Measurements from ENCODE around the gene SREBF2. TPM values are rescaled to one million over a fixed set of nuclear protein-coding genes. Genes with fewer than 3 reads are reported as not detected.

SREBF2 gene
- total RNA-seq, 1 experiment from 2014 or later, result 19.7 TPM

GRCh38 chr22:41888627-41889200 lies 55.8 kb downstream of the SREBF2 start:
- Histone ChIP-seq H3K27ac (no peak overlapping the region), H3K9me3 (replicated peaks) (no peaks in the 10 kb centered on the region), H3K4me3 (no peak overlapping the region), H3K4me1 (replicated peaks) (no peaks in the 10 kb centered on the region), H3K36me3 (peaks cover 50% of the 10 kb centered on the region), H3K27me3 (replicated peaks) (no peaks in the 10 kb centered on the region)
- DNase-seq (ENCODE audit: low read depth in 1 of 2, low spot score in 2 of 2), result no peak

- peaks cover 31% of the 10 kb centered on the region for H3K36me3 ChIP-seq
- H3K27me3 ChIP-seq (replicated peaks), result no peaks in the 10 kb centered on the region
- no peaks in the 10 kb centered on the region for H3K9me3 ChIP-seq (replicated peaks)
- no peak overlapping the region for H3K4me3 ChIP-seq
- DNase-seq (ENCODE audit: low read depth in 1 of 2, low spot score in 2 of 2), result no peak
- no peaks in the 10 kb centered on the region for H3K4me1 ChIP-seq (replicated peaks)
- H3K27ac ChIP-seq, result no peak overlapping the region
These were observed 58.5 kb downstream of the SREBF2 start for GRCh38 chr22:41891407-41891806.

GRCh38 chr22:41892721-41893120 lies 59.8 kb downstream of the SREBF2 start:
- peaks cover 29% of the 10 kb centered on the region for H3K36me3 ChIP-seq
- DNase-seq (ENCODE audit: low read depth in 1 of 2, low spot score in 2 of 2), result no peak
- no peak overlapping the region for H3K27ac ChIP-seq
- no peak overlapping the region for H3K4me3 ChIP-seq
- no peaks in the 10 kb centered on the region for H3K4me1 ChIP-seq (replicated peaks)
- H3K9me3 ChIP-seq (replicated peaks), result no peaks in the 10 kb centered on the region
- H3K27me3 ChIP-seq (replicated peaks), result no peaks in the 10 kb centered on the region

GRCh38 chr22:41893591-41894375 lies 60.9 kb downstream of the SREBF2 start:
- no peaks in the 10 kb centered on the region for H3K9me3 ChIP-seq (replicated peaks)
- no peak overlapping the region for H3K27ac ChIP-seq
- H3K27me3 ChIP-seq (replicated peaks), result no peaks in the 10 kb centered on the region
- no peaks in the 10 kb centered on the region for H3K4me1 ChIP-seq (replicated peaks)
- DNase-seq (ENCODE audit: low read depth in 1 of 2, low spot score in 2 of 2), result no peak
- H3K4me3 ChIP-seq, result no peak overlapping the region
- peaks cover 25% of the 10 kb centered on the region for H3K36me3 ChIP-seq

GRCh38 chr22:41898645-41899044 lies 65.7 kb downstream of the SREBF2 start:
- no peak overlapping the region for H3K27ac ChIP-seq
- no peak overlapping the region for H3K4me3 ChIP-seq
- H3K4me1 ChIP-seq (replicated peaks), result peaks cover 9% of the 10 kb centered on the region
- no peaks in the 10 kb centered on the region for H3K9me3 ChIP-seq (replicated peaks)
- H3K36me3 ChIP-seq, result peaks cover 32% of the 10 kb centered on the region
- no peak for DNase-seq (ENCODE audit: low read depth in 1 of 2, low spot score in 2 of 2)
- H3K27me3 ChIP-seq (replicated peaks), result no peaks in the 10 kb centered on the region

DNA sequence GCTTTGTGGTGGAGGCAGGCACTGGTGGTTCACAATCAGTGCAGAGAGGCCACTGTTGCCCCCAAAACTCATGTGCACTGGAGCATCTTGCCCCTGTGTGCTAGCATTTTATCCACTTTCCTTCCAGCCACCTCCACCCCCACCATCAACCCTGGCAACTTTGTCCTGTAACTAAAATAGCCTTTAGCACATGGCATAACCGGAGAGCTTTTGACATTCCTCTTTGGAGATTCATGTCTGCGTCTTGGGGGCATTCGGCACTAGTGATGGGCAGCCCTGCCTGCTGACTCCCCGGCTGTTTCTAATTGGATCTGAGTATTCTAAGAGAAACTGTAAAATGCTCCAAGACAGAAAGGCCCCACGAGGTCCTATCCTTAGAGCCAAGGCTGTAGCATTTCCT lies 66.2 kb downstream of the SREBF2 start:
- Histone ChIP-seq H3K27ac (no peak overlapping the region), H3K4me1 (replicated peaks) (peaks cover 14% of the 10 kb centered on the region), H3K4me3 (no peak overlapping the region), H3K36me3 (peaks cover 34% of the 10 kb centered on the region), H3K27me3 (replicated peaks) (no peaks in the 10 kb centered on the region), H3K9me3 (replicated peaks) (no peaks in the 10 kb centered on the region)
- no peak for DNase-seq (ENCODE audit: low read depth in 1 of 2, low spot score in 2 of 2)

- no peak for DNase-seq (ENCODE audit: low read depth in 1 of 2, low spot score in 2 of 2)
- H3K27ac ChIP-seq, result no peak overlapping the region
- H3K4me1 ChIP-seq (replicated peaks), result peaks cover 16% of the 10 kb centered on the region
- no peaks in the 10 kb centered on the region for H3K9me3 ChIP-seq (replicated peaks)
- H3K36me3 ChIP-seq, result peaks cover 40% of the 10 kb centered on the region
- no peaks in the 10 kb centered on the region for H3K27me3 ChIP-seq (replicated peaks)
- H3K4me3 ChIP-seq, result no peak overlapping the region
These were observed 67.2 kb downstream of the SREBF2 start for GRCh38 chr22:41899992-41900651.

DNA sequence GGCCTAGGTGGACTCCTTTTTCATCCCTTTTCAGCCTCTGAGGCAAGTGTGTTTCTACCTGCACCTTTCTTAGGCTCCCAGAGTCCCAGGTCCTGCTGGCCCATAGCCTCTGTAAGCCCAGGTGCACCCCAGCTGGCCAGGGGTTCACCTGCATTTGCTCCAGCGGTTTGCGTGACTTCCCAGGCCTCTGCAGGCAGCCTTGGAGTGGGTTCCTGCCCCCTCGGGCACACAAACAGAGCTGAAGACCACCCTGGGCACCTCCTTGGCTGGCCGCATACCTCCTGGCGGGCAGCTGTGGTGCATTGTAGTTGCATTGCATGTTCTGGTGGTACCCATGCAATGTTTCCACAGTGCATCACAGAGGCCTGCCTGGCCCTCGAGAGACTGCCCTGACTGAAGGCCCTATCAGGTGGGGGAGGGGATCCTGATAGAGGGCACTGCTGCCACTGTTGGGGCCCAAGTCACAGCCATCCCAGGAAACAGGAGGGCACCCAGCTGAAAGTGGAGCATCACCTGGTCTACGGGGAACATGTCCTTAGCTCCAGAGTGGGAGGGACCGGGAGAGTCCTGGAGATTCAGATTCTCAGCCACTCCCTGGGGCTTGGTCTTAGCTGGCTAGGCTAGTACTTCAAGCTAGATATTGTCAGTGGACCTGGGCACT lies 67.9 kb downstream of the SREBF2 start:
- Histone ChIP-seq H3K9me3 (replicated peaks) (no peaks in the 10 kb centered on the region), H3K4me1 (replicated peaks) (peaks cover 16% of the 10 kb centered on the region), H3K27ac (no peak overlapping the region), H3K27me3 (replicated peaks) (no peaks in the 10 kb centered on the region), H3K4me3 (no peak overlapping the region), H3K36me3 (peaks cover 42% of the 10 kb centered on the region)
- DNase-seq (ENCODE audit: low read depth in 1 of 2, low spot score in 2 of 2), result no peak

DNA sequence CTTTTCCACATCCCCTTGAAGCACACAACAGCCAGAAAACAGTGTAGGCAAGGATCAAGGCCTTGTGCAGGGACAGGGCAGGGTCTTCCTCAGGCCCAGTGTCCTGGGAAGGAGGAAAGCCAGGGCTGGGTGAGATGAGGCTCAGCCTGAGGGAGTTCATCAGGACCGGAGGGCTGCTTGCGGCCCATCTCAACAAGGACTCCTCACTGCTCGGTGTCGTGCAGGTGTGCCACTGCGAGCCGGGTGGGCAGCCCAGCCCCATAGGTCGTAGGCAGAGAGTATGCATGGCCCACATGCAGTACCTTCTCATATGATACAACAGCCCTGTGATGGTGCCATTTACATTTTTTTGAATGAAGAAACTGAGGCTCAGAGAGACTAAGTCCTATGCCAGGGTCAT lies 69.1 kb downstream of the SREBF2 start:
- no peaks in the 10 kb centered on the region for H3K27me3 ChIP-seq (replicated peaks)
- peaks cover 41% of the 10 kb centered on the region for H3K36me3 ChIP-seq
- DNase-seq (ENCODE audit: low read depth in 1 of 2, low spot score in 2 of 2), result no peak
- no peak overlapping the region for H3K27ac ChIP-seq
- H3K4me1 ChIP-seq (replicated peaks), result peaks cover 16% of the 10 kb centered on the region
- no peaks in the 10 kb centered on the region for H3K9me3 ChIP-seq (replicated peaks)
- no peak overlapping the region for H3K4me3 ChIP-seq

- Histone ChIP-seq H3K27ac (no peak overlapping the region), H3K4me3 (no peak overlapping the region), H3K36me3 (peaks cover 36% of the 10 kb centered on the region), H3K4me1 (replicated peaks) (peaks cover 16% of the 10 kb centered on the region), H3K9me3 (replicated peaks) (no peaks in the 10 kb centered on the region), H3K27me3 (replicated peaks) (no peaks in the 10 kb centered on the region)
- no peak for DNase-seq (ENCODE audit: low read depth in 1 of 2, low spot score in 2 of 2)
These were observed 70.1 kb downstream of the SREBF2 start for GRCh38 chr22:41902932-41903421.

DNA sequence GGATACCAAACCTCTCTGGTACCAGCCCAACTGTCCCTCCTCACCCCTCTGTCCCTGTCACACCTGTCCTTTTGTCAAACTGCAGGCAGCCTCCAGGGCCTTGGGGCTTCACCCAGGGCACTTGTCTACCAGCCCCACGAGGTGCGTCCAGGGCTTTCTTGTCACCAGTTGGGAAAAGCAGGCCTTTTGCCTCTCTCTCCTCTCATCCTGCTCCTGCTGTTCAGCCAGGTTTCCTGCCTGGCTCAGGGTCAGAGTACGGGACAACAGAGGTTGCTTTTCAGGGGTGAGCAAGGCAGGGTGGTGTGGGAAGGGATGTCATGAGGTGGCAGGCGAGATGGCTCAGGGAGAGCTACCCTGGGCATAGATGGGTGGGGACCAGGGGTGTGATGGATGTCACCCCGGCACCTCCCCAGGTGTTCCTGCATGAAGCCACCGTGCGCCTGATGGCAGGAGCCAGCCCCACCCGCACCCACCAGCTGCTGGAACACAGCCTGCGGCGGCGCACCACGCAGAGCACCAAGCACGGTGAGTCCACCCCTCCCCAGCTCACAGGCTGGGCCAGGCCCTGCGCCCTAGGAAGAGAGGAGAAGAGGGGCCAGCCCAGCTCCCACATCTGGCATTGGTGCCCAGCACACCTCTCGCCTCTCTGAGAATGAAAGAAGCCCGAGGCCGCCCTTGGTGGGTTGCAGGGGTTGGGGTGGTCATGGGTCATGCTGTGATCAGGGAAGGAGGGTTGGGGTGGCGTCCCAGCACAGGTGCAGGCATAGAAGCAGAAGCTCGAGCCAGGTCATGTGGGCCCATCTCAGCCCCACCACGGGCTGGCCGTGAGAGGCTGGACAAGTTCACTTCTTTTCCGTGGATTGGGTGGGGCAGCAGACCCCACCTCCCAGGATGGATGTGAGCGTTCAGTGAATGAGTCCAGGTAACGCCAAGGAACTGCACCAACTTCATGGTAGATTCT lies 71.8 kb downstream of the SREBF2 start:
- DNase-seq (ENCODE audit: low read depth in 1 of 2, low spot score in 2 of 2), result no peak
- Histone ChIP-seq H3K27ac (no peak overlapping the region), H3K27me3 (replicated peaks) (peaks cover 9% of the 10 kb centered on the region), H3K4me3 (no peak overlapping the region), H3K36me3 (peaks cover 28% of the 10 kb centered on the region), H3K4me1 (replicated peaks) (peaks cover 16% of the 10 kb centered on the region), H3K9me3 (replicated peaks) (no peaks in the 10 kb centered on the region)

DNA sequence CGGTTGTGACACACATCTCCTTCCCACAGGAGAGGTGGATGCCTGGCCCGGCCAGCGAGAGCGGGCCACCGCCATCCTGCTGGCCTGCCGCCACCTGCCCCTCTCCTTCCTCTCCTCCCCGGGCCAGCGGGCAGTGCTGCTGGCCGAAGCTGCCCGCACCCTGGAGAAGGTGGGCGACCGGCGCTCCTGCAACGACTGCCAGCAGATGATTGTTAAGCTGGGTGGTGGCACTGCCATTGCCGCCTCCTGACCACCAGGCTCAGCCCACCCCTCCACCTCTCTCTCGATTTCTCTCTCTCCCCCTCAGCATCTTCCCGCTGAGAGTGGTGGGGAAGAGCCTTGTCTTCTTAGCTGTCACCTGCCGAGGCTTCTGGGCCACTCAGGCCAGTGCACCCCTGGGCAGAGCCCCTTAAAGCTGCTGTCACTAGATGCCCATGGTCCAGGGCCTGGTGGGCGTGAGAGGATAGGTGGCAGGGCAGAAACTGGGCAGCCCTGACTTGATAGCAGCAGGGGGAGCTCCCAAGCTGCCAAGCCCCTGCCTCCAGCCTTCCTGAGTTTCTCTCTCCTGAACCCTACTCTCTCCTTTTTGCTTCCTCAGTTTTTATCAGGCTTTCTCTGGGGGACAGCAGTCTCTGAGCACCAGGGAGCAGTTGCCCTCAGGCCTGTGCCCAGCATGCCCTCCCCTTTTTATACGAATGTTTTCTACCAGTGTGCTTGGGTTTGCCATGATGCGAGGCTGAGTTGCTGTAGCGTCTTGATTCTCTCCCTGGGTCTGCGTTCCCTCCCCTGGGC lies 72.7 kb downstream of the SREBF2 start:
- H3K27ac ChIP-seq, result no peak overlapping the region
- H3K27me3 ChIP-seq (replicated peaks), result peaks cover 17% of the 10 kb centered on the region
- no peak for DNase-seq (ENCODE audit: low read depth in 1 of 2, low spot score in 2 of 2)
- peaks cover 21% of the 10 kb centered on the region for H3K4me1 ChIP-seq (replicated peaks)
- peaks cover 22% of the 10 kb centered on the region for H3K36me3 ChIP-seq
- no peak overlapping the region for H3K4me3 ChIP-seq
- no peaks in the 10 kb centered on the region for H3K9me3 ChIP-seq (replicated peaks)

Measured in SJSA1 (cell line).